Caco-2 (cell line): ENCODE data around the gene HAX1. TPM values are rescaled to one million over a fixed set of nuclear protein-coding genes. Genes with fewer than 3 reads are reported as not detected.

ENCODE experiments used
- BruUV-seq: library from RNA; stranded (reverse); fragments of 400-500 nt; replicated peaks from 2 replicates; lab custom pipeline; 2021; lab: Mats Ljungman, UMichigan
- CTCF ChIA-PET: fragments of 300-600 bp; sonication (Branson Sonifier 250); formaldehyde crosslinking; loops from one replicate; lab custom pipeline; 2022; ENCODE audit warnings: antibody characterized with exemption; lab: Charles Lee
- POLR2A ChIA-PET: fragments of 300-600 bp; sonication (Branson Sonifier 250); formaldehyde crosslinking; loops from one replicate; lab custom pipeline; 2022; ENCODE audit warnings: antibody characterized with exemption; lab: Charles Lee
- DNase-seq, 2 experiments: peaks; one replicate each; pipeline versions ENCODE4 v3.0.0 to v3.0.0-alpha.2; 2020 to 2022
- H3K27me3 ChIP-seq: replicated peaks from 2 replicates; pipeline ENCODE4 v1.6.0; 2011; ENCODE audit warnings: low read length; ENCODE audit not compliant: control insufficient read depth, insufficient read depth
- H3K36me3 ChIP-seq: 2 replicates; pipeline ENCODE4 v1.5.1; 2011; ENCODE audit warnings: low read length; ENCODE audit not compliant: control insufficient read depth, insufficient read depth
- H3K4me1 ChIP-seq: fragments of 250-450 bp; sonication (Bioruptor Pico); 2 replicates; pipeline ENCODE4 v1.5.1; 2020; ENCODE audit warnings: mild to moderate bottlenecking
- H3K4me3 ChIP-seq: 2 replicates; pipeline ENCODE4 v1.5.1; 2011; ENCODE audit warnings: low read depth, mild to moderate bottlenecking, control low read depth, low read length
- H3K9me3 ChIP-seq: fragments of 250-450 bp; sonication (Bioruptor Pico); 2 replicates; pipeline ENCODE4 v1.5.1; 2020; ENCODE audit warnings: mild to moderate bottlenecking, moderate library complexity
- H3K27ac Mint-ChIP-seq: one replicate; pipeline ENCODE4 v1.8.0; 2022; ENCODE audit warnings: mixed read lengths; ENCODE audit not compliant: unreplicated experiment
- H3K27me3 Mint-ChIP-seq: one replicate; pipeline ENCODE4 v1.8.0; 2022; ENCODE audit warnings: mixed read lengths; ENCODE audit not compliant: insufficient read depth, unreplicated experiment
- H3K36me3 Mint-ChIP-seq: one replicate; pipeline ENCODE4 v1.8.0; 2022; ENCODE audit warnings: mild to moderate bottlenecking, mixed read lengths; ENCODE audit not compliant: insufficient read depth, unreplicated experiment
- H3K4me1 Mint-ChIP-seq: one replicate; pipeline ENCODE4 v1.8.0; 2022; ENCODE audit warnings: low read depth, mixed read lengths; ENCODE audit not compliant: unreplicated experiment
- H3K4me3 Mint-ChIP-seq: one replicate; pipeline ENCODE4 v1.8.0; 2022; ENCODE audit warnings: mild to moderate bottlenecking, moderate library complexity, mixed read lengths; ENCODE audit not compliant: unreplicated experiment
- H3K9me3 Mint-ChIP-seq: one replicate; pipeline ENCODE4 v1.8.0; 2022; ENCODE audit warnings: mixed read lengths; ENCODE audit not compliant: unreplicated experiment
- intact Hi-C: fragments of 100-400 bp; cut with micrococcal nuclease; formaldehyde crosslinking; loops from one replicate; pipeline ENCODE4 v1.10.0; 2022; ENCODE audit not compliant: unreplicated experiment
- total RNA-seq: library from RNA; stranded (reverse); gene quantifications from 2 replicates; pipeline ENCODE4 v1.2.3, GENCODE V29; 2022
- TF ChIP-seq, protein P1 (sequence below), 2 experiments: fragments of 200-600 bp in 1 of 2; IDR thresholded peaks; 1 replicate in 1 of 2; 2 replicates in 1 of 2; pipeline versions ENCODE4 v1.5.1 to v1.8.0; 2011 to 2022; ENCODE audit warnings: antibody characterized with exemption in 1 of 2, control low read depth in 1 of 2, inconsistent platforms in 1 of 2, low read depth in 1 of 2, low read length in 1 of 2, mild to moderate bottlenecking in 1 of 2, moderate library complexity in 1 of 2; ENCODE audit not compliant: insufficient read depth in 1 of 2, severe bottlenecking in 1 of 2, unreplicated experiment in 1 of 2

Gene HAX1
- total RNA-seq, 1 experiment from 2014 or later: 138 TPM

DNA sequence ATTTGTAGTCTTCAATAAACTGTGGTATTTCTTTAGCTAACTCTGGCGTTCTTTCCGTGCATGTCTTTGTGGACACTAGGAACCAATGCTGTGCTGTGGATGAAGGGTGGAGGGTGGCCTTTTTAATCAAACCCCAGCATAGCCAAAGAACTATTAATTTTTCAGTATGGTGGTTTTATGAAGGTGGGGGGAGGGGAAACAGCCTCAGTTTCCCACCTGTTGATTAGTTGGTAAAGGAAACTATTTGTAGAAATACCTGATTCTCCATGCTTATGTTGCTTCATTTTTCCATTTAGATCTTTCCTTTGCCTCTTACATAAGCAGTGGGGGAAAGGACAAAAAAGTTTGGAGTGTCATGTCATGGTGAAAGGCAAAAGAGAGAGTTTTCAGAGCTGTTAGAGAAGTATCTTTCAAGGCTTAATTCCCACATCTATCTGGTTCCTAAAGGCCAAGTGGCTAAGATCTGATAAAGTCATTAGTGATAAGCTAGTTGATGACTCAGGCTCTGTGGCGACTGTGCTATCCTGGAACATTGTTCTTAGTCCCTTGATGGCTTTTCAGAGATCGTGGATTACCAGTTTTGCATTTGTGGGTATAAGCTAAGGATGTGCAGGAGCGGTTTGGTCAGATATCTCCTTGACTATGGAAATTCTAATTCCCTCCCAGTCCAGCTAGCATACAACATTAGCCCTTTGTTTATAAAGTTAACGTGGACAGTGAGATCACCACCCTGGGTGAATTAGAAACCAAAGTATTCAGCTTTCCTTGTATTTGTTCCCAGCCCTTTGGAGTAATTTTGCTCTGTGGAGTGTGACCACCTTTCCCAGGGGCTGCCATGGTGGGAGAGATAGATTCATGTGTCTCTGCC, 8.7 kb upstream of the HAX1 start:
- Mint-ChIP-seq H3K4me1 (no peaks in the 10 kb centered on the region), H3K36me3 (peaks cover 95% of the 10 kb centered on the region), H3K27ac (no peak overlapping the region), H3K4me3 (no peak overlapping the region), H3K9me3 (no peaks in the 10 kb centered on the region), H3K27me3 (no peaks in the 10 kb centered on the region)
- Histone ChIP-seq H3K4me1 (peaks cover 6% of the 10 kb centered on the region; the same call in 1 of the 2 replicates), H3K27me3 (no peaks in the 10 kb centered on the region), H3K9me3 (no peaks in the 10 kb centered on the region), H3K4me3 (no peak overlapping the region), H3K36me3 (peaks cover 2% of the 10 kb centered on the region)
- DNase-seq: no peak
- CTCF ChIA-PET: interaction anchor here (0.7 kb wide), 1 partner anchor 8 kb away, joined by 3 read pairs; no protein-coding TSS in a partner anchor
- intact Hi-C loops: no loop called here
- POLR2A ChIA-PET: interaction anchor here (0.5 kb wide), 1 partner anchor 70 kb away, joined by 5 read pairs; no protein-coding TSS in a partner anchor
- TF ChIP-seq, protein P1, sequence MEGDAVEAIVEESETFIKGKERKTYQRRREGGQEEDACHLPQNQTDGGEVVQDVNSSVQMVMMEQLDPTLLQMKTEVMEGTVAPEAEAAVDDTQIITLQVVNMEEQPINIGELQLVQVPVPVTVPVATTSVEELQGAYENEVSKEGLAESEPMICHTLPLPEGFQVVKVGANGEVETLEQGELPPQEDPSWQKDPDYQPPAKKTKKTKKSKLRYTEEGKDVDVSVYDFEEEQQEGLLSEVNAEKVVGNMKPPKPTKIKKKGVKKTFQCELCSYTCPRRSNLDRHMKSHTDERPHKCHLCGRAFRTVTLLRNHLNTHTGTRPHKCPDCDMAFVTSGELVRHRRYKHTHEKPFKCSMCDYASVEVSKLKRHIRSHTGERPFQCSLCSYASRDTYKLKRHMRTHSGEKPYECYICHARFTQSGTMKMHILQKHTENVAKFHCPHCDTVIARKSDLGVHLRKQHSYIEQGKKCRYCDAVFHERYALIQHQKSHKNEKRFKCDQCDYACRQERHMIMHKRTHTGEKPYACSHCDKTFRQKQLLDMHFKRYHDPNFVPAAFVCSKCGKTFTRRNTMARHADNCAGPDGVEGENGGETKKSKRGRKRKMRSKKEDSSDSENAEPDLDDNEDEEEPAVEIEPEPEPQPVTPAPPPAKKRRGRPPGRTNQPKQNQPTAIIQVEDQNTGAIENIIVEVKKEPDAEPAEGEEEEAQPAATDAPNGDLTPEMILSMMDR (IDR thresholded peaks at IDR 0.05; ENCODE audit: insufficient read depth in 1 of 2, low read depth in 1 of 2, low read length in 1 of 2, severe bottlenecking in 1 of 2, unreplicated experiment in 1 of 2): no peak
- BruUV-seq: no TSS peak

DNA sequence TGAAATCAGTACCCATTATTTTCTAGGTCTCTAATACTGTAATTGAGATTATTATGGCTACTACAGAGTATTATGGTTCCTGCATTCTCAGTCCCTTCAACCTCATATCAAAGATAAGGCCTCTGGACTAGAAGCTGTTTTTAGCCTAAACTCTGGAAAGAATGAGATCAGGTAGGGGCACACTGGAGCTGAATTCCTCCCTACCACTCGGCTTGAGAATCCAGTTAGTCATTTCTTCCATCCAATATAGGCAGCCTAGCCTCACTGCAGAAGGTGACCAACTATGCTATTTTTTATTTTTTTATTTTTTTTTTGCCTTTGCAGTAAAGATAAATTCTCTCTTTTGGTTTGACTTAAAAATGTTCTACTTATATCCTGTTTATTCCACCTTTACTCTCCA, 8.0 kb upstream of the HAX1 start:
- H3K36me3 Mint-ChIP-seq: peaks cover 95% of the 10 kb centered on the region
- TF ChIP-seq, protein P1 (IDR thresholded peaks at IDR 0.05; ENCODE audit: insufficient read depth in 1 of 2, low read depth in 1 of 2, low read length in 1 of 2, severe bottlenecking in 1 of 2, unreplicated experiment in 1 of 2): no peak
- H3K9me3 Mint-ChIP-seq: no peaks in the 10 kb centered on the region
- ChIA-PET CTCF (no interaction called here), POLR2A (no interaction called here)
- peak overlapping the region; percentile 34 for H3K27ac Mint-ChIP-seq
- Histone ChIP-seq H3K36me3 (peaks cover 2% of the 10 kb centered on the region), H3K27me3 (no peaks in the 10 kb centered on the region), H3K4me1 (peaks cover 6% of the 10 kb centered on the region; the same call in 1 of the 2 replicates), H3K9me3 (no peaks in the 10 kb centered on the region), H3K4me3 (no peak overlapping the region)
- no peak for DNase-seq
- intact Hi-C loops: no loop called here
- H3K4me1 Mint-ChIP-seq: no peaks in the 10 kb centered on the region
- no peaks in the 10 kb centered on the region for H3K27me3 Mint-ChIP-seq
- no TSS peak for BruUV-seq
- no peak overlapping the region for H3K4me3 Mint-ChIP-seq

DNA sequence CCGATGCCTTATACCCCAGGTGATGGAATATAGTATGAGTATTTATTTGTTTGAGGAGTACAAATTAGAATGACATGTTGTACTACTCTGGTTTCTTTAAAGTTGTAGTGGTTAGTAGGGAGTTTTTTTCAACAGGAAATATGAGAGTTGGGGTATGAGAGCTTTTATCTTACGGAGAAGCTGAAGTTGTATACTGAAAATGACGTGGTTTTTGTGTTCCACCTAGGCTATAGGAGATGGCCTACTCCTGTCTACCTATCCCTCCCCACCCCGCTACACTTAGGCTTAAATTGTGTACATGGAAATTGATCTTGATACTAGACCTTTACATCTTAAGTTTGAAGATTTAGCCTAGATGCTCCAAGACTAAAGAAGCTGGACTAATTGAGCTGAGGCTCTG, 6.8 kb upstream of the HAX1 start:
- peaks cover 5% of the 10 kb centered on the region for H3K4me1 Mint-ChIP-seq
- intact Hi-C loops: no loop called here
- H3K27me3 Mint-ChIP-seq: no peaks in the 10 kb centered on the region
- Histone ChIP-seq H3K9me3 (no peaks in the 10 kb centered on the region), H3K4me1 (peaks cover 6% of the 10 kb centered on the region; the same call in 1 of the 2 replicates), H3K36me3 (peaks cover 2% of the 10 kb centered on the region), H3K4me3 (no peak overlapping the region), H3K27me3 (no peaks in the 10 kb centered on the region)
- ChIA-PET CTCF (no interaction called here), POLR2A (no interaction called here)
- BruUV-seq: no TSS peak
- peaks cover 93% of the 10 kb centered on the region for H3K36me3 Mint-ChIP-seq
- no peaks in the 10 kb centered on the region for H3K9me3 Mint-ChIP-seq
- no peak overlapping the region for H3K4me3 Mint-ChIP-seq
- DNase-seq: no peak
- no peak overlapping the region for H3K27ac Mint-ChIP-seq
- TF ChIP-seq, protein P1 (IDR thresholded peaks at IDR 0.05; ENCODE audit: insufficient read depth in 1 of 2, low read depth in 1 of 2, low read length in 1 of 2, severe bottlenecking in 1 of 2, unreplicated experiment in 1 of 2): no peak
